ENCODE measurements around the gene SPATA6.

- TF ChIP-seq CTCF (IDR thresholded peaks at IDR 0.05; ENCODE audit: low read length) (no peak), EZH2 (IDR thresholded peaks at IDR 0.05; ENCODE audit: borderline replicate concordance, low read length) (no peak)
These were observed 634 bp upstream of the SPATA6 start for GRCh38 chr1:48472638-48473037.

All from OCI-LY1 (cell line).